HG03103 (cell line): Measurements from ENCODE around the gene HADHB.
A peak's percentile ranks its signal among the peaks of the same experiment; 100 is the strongest.
"Not testable (repeated sequence)": the region's sequence is repeated elsewhere in the genome, so short reads cannot be mapped to it uniquely, and the experiment has no call there.

Source experiments
- ATAC-seq: cut with Tn5 transposase; IDR thresholded peaks from one replicate; pipeline ENCODE4 v1.9.1; 2021; ENCODE audit warnings: low read depth; ENCODE audit not compliant: unreplicated experiment

Gene HADHB

GRCh38 chr2:26325851-26326250 is 81.1 kb downstream of the HADHB start:
- ATAC-seq: no peak

- ATAC-seq: no peak
Measured at GRCh38 chr2:26326514-26326913, 81.8 kb downstream of the HADHB start.

GRCh38 chr2:26327291-26328272 is 82.8 kb downstream of the HADHB start:
- no peak for ATAC-seq

- not testable (repeated sequence) for ATAC-seq
Measured at GRCh38 chr2:26329083-26329482, 84.3 kb downstream of the HADHB start.

GRCh38 chr2:26330114-26330549 is 85.4 kb downstream of the HADHB start:
- ATAC-seq: peak; percentile 97

- ATAC-seq: no peak
Measured at GRCh38 chr2:26330604-26331003, 85.9 kb downstream of the HADHB start.

- not testable (repeated sequence) for ATAC-seq
Measured at GRCh38 chr2:26331321-26331720, 86.6 kb downstream of the HADHB start.

- no peak for ATAC-seq
Measured at GRCh38 chr2:26333293-26333692, 88.6 kb downstream of the HADHB start.

GRCh38 chr2:26335231-26335630 is 90.5 kb downstream of the HADHB start:
- ATAC-seq: no peak

GRCh38 chr2:26336719-26337118 is 92.0 kb downstream of the HADHB start:
- ATAC-seq: no peak

- no peak for ATAC-seq
Measured at GRCh38 chr2:26337298-26337697, 92.6 kb downstream of the HADHB start.
